ENCODE measurements around the gene TMEM59L. TPM values are rescaled to one million over a fixed set of nuclear protein-coding genes. Genes with fewer than 3 reads are reported as not detected.
A peak's percentile ranks its signal among the peaks of the same experiment; 100 is the strongest.
"Not testable (repeated sequence)": the region's sequence is repeated elsewhere in the genome, so short reads cannot be mapped to it uniquely, and the experiment has no call there.

TMEM59L gene
- total RNA-seq, 1 donor from 2014 or later = 0.11 TPM

- Histone ChIP-seq H4K20me1 (ENCODE audit: low read depth) (peaks cover 11% of the 10 kb centered on the region), H3K27ac (no peak overlapping the region), H3K79me2 (ENCODE audit: low read depth) (no peaks in the 10 kb centered on the region), H2AFZ (replicated peaks) (no peak overlapping the region), H3K4me3 (no peak overlapping the region), H3F3A (ENCODE audit: low read depth) (peaks cover 35% of the 10 kb centered on the region), H3K9me3 (ENCODE audit: low read depth) (no peaks in the 10 kb centered on the region), H3K4me2 (peak overlapping the region; percentile 99), H3K9ac (no peak overlapping the region), H3K4me1 (peaks cover 27% of the 10 kb centered on the region), H3K27me3 (peaks cover 63% of the 10 kb centered on the region), H3K36me3 (no peaks in the 10 kb centered on the region)
- H3K9me3 Mint-ChIP-seq = peaks cover under 1% of the 10 kb centered on the region
- no peak overlapping the region for H3K27ac Mint-ChIP-seq
- no peak for TF ChIP-seq EZH2 (IDR thresholded peaks at IDR 0.05)
- peaks cover 18% of the 10 kb centered on the region for H3K27me3 Mint-ChIP-seq (ENCODE audit: insufficient read depth, low read depth)
- H3K4me1 Mint-ChIP-seq = peaks cover 23% of the 10 kb centered on the region
- H3K4me3 Mint-ChIP-seq = peak overlapping the region; percentile 72
- H3K36me3 Mint-ChIP-seq = peaks cover 2% of the 10 kb centered on the region
- no peak for DNase-seq (ENCODE audit: low spot score)
Measured at GRCh38 chr19:18595475-18595874, 17.2 kb upstream of the TMEM59L start.

- DNase-seq (ENCODE audit: low spot score) = peak; percentile 61
- H3K4me3 Mint-ChIP-seq = peak overlapping the region; percentile 60
- no peaks in the 10 kb centered on the region for H3K79me2 ChIP-seq (ENCODE audit: low read depth)
Measured at GRCh38 chr19:18596752-18597157, 15.9 kb upstream of the TMEM59L start.

GRCh38 chr19:18597809-18598660 lies 14.6 kb upstream of the TMEM59L start:
- H3K9me3 ChIP-seq (ENCODE audit: low read depth) = no peaks in the 10 kb centered on the region
- no peak overlapping the region for H3K27ac ChIP-seq
- H3K9me3 Mint-ChIP-seq = no peaks in the 10 kb centered on the region
- H3F3A ChIP-seq (ENCODE audit: low read depth) = peaks cover 29% of the 10 kb centered on the region
- no peak overlapping the region for H3K27ac Mint-ChIP-seq
- H3K4me1 ChIP-seq = peaks cover 27% of the 10 kb centered on the region
- DNase-seq (ENCODE audit: low spot score) = peak; percentile 47
- H3K36me3 Mint-ChIP-seq = no peaks in the 10 kb centered on the region
- peaks cover 20% of the 10 kb centered on the region for H3K4me1 Mint-ChIP-seq
- peaks cover 10% of the 10 kb centered on the region for H4K20me1 ChIP-seq (ENCODE audit: low read depth)
- H3K27me3 Mint-ChIP-seq (ENCODE audit: insufficient read depth, low read depth) = peaks cover 30% of the 10 kb centered on the region
- TF ChIP-seq CTCF (IDR thresholded peaks at IDR 0.05) (no peak), EZH2 (IDR thresholded peaks at IDR 0.05) (no peak)
- no peak overlapping the region for H3K4me3 Mint-ChIP-seq
- H3K36me3 ChIP-seq = no peaks in the 10 kb centered on the region
- H3K79me2 ChIP-seq (ENCODE audit: low read depth) = no peaks in the 10 kb centered on the region
- H3K4me2 ChIP-seq = peak overlapping the region; percentile 64
- H3K9ac ChIP-seq = no peak overlapping the region
- no peak overlapping the region for H3K4me3 ChIP-seq
- H3K27me3 ChIP-seq = peaks cover 89% of the 10 kb centered on the region
- no peak overlapping the region for H2AFZ ChIP-seq (replicated peaks)

More at GRCh38 chr19:18596752-18597157, 15.9 kb upstream of the TMEM59L start:
- Histone ChIP-seq H3K4me2 (no peak overlapping the region), H4K20me1 (ENCODE audit: low read depth) (peaks cover 4% of the 10 kb centered on the region), H3K4me1 (peaks cover 27% of the 10 kb centered on the region), H3K4me3 (no peak overlapping the region), H3F3A (ENCODE audit: low read depth) (peaks cover 24% of the 10 kb centered on the region), H2AFZ (replicated peaks) (no peak overlapping the region), H3K9ac (no peak overlapping the region), H3K9me3 (ENCODE audit: low read depth) (no peaks in the 10 kb centered on the region), H3K27me3 (peaks cover 76% of the 10 kb centered on the region), H3K27ac (no peak overlapping the region), H3K36me3 (no peaks in the 10 kb centered on the region)
- H3K36me3 Mint-ChIP-seq = no peaks in the 10 kb centered on the region
- H3K4me1 Mint-ChIP-seq = peaks cover 18% of the 10 kb centered on the region
- H3K27ac Mint-ChIP-seq = no peak overlapping the region
- no peaks in the 10 kb centered on the region for H3K9me3 Mint-ChIP-seq
- H3K27me3 Mint-ChIP-seq (ENCODE audit: insufficient read depth, low read depth) = peaks cover 21% of the 10 kb centered on the region
- no peak for TF ChIP-seq CTCF (IDR thresholded peaks at IDR 0.05)
- no peak for TF ChIP-seq EZH2 (IDR thresholded peaks at IDR 0.05)
- TF ChIP-seq EZH2phosphoT487 (IDR thresholded peaks at IDR 0.05) = no peak

- H3K27ac Mint-ChIP-seq = no peak overlapping the region
- peaks cover 37% of the 10 kb centered on the region for H3K27me3 Mint-ChIP-seq (ENCODE audit: insufficient read depth, low read depth)
- Histone ChIP-seq H3F3A (ENCODE audit: low read depth) (peaks cover 31% of the 10 kb centered on the region), H3K27ac (no peak overlapping the region), H3K79me2 (ENCODE audit: low read depth) (no peaks in the 10 kb centered on the region), H2AFZ (replicated peaks) (no peak overlapping the region), H3K27me3 (peaks cover 94% of the 10 kb centered on the region), H3K4me2 (no peak overlapping the region), H3K36me3 (no peaks in the 10 kb centered on the region), H3K9me3 (ENCODE audit: low read depth) (no peaks in the 10 kb centered on the region), H4K20me1 (ENCODE audit: low read depth) (peaks cover 25% of the 10 kb centered on the region), H3K4me1 (peaks cover 27% of the 10 kb centered on the region), H3K9ac (no peak overlapping the region), H3K4me3 (no peak overlapping the region)
- H3K9me3 Mint-ChIP-seq = no peaks in the 10 kb centered on the region
- H3K36me3 Mint-ChIP-seq = no peaks in the 10 kb centered on the region
- DNase-seq (ENCODE audit: low spot score) = no peak
- H3K4me3 Mint-ChIP-seq = no peak overlapping the region
- no peak for TF ChIP-seq CTCF (IDR thresholded peaks at IDR 0.05)
- no peak for TF ChIP-seq EZH2 (IDR thresholded peaks at IDR 0.05)
- TF ChIP-seq EZH2phosphoT487 (IDR thresholded peaks at IDR 0.05) = no peak
- peaks cover 20% of the 10 kb centered on the region for H3K4me1 Mint-ChIP-seq
Measured at GRCh38 chr19:18599485-18599884, 13.2 kb upstream of the TMEM59L start.

- H4K20me1 ChIP-seq (ENCODE audit: low read depth) = peaks cover 38% of the 10 kb centered on the region
- H3K79me2 ChIP-seq (ENCODE audit: low read depth); H3K36me3 ChIP-seq; H3K4me2 ChIP-seq; H3K9ac ChIP-seq; H3K4me3 ChIP-seq; H3K9me3 ChIP-seq (ENCODE audit: low read depth); H3K9me3 Mint-ChIP-seq; H2AFZ ChIP-seq (replicated peaks); DNase-seq (ENCODE audit: low spot score); H3K4me3 Mint-ChIP-seq; H3K27ac ChIP-seq; H3K27ac Mint-ChIP-seq; H3K36me3 Mint-ChIP-seq: not testable (repeated sequence)
- peaks cover 47% of the 10 kb centered on the region for H3K27me3 Mint-ChIP-seq (ENCODE audit: insufficient read depth, low read depth)
- peaks cover 22% of the 10 kb centered on the region for H3K4me1 ChIP-seq
- H3K27me3 ChIP-seq = peaks cover 95% of the 10 kb centered on the region
- peaks cover 34% of the 10 kb centered on the region for H3F3A ChIP-seq (ENCODE audit: low read depth)
- peaks cover 19% of the 10 kb centered on the region for H3K4me1 Mint-ChIP-seq
Measured at GRCh38 chr19:18600692-18601397, 11.8 kb upstream of the TMEM59L start.

Measured in neural progenitor cell (in vitro differentiated cells).